BLaER1 (cell line): ENCODE measurements around the gene RTN4R.
A peak's percentile ranks its signal among the peaks of the same experiment; 100 is the strongest.

Source experiments
- H3K27ac ChIP-seq: shearing (Covaris generic); formaldehyde crosslinking; 2 replicates; pipeline ENCODE4 v1.8.1; 2022
- H3K27me3 ChIP-seq: shearing (Covaris generic); formaldehyde crosslinking; 2 replicates; pipeline ENCODE4 v1.8.1; 2022
- H3K36me3 ChIP-seq: shearing (Covaris generic); formaldehyde crosslinking; 2 replicates; pipeline ENCODE4 v1.8.1; 2022
- H3K4me1 ChIP-seq: shearing (Covaris generic); formaldehyde crosslinking; 2 replicates; pipeline ENCODE4 v1.8.1; 2022
- H3K4me2 ChIP-seq: shearing (Covaris generic); formaldehyde crosslinking; 2 replicates; pipeline ENCODE4 v1.8.1; 2022
- H3K4me3 ChIP-seq: shearing (Covaris generic); formaldehyde crosslinking; 2 replicates; pipeline ENCODE4 v1.8.1; 2022
- H3K9ac ChIP-seq: shearing (Covaris generic); formaldehyde crosslinking; 2 replicates; pipeline ENCODE4 v1.8.1; 2022
- H3K9me3 ChIP-seq: shearing (Covaris generic); formaldehyde crosslinking; 2 replicates; pipeline ENCODE4 v1.8.1; 2022
- H4K20me1 ChIP-seq: shearing (Covaris generic); formaldehyde crosslinking; 2 replicates; pipeline ENCODE4 v1.8.1; 2022
- Cebpa-rat ChIP-seq: shearing (Covaris generic); IDR thresholded peaks from 2 replicates; pipeline ENCODE4 v1.8.1; 2022

Gene RTN4R

GRCh38 chr22:20207277-20208025 is 60.7 kb downstream of the RTN4R start:
- H3K27me3 ChIP-seq: no peaks in the 10 kb centered on the region
- peak overlapping the region; percentile 91 for H3K9ac ChIP-seq
- H3K27ac ChIP-seq: peak overlapping the region; percentile 91
- no peaks in the 10 kb centered on the region for H4K20me1 ChIP-seq
- H3K4me1 ChIP-seq: peaks cover 96% of the 10 kb centered on the region
- peak overlapping the region; percentile 74 for H3K4me3 ChIP-seq
- no peaks in the 10 kb centered on the region for H3K9me3 ChIP-seq
- no peak for TF ChIP-seq Cebpa-rat
- H3K4me2 ChIP-seq: peak overlapping the region; percentile 99
- H3K36me3 ChIP-seq: no peaks in the 10 kb centered on the region

DNA sequence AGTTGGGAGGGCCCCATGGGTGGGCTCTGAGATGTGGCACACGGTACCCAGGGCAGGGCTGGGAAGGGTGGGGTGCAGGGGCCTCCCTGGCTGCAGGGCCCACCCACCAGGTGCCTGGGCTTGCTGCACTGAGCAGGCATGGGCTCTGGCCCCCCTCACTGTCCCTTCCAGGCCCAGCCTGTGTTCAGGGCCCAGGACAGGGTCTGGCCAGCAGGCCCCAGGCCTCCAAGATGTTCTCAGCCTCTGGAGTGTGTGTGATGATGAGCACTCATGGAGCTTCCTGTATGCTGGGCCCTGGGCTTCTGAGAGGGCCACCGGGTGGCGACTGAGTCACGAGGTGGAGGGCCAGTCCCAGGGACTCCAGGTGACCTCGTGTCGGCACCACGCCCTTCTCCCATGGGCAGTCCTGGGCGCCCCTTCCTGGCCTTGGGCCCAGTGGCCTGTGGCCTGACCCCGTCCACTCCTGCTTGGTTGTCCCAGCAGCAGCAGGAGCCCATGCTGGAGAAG is 61.4 kb downstream of the RTN4R start:
- TF ChIP-seq Cebpa-rat: no peak
- peaks cover 96% of the 10 kb centered on the region for H3K4me1 ChIP-seq
- peak overlapping the region; percentile 91 for H3K9ac ChIP-seq
- no peaks in the 10 kb centered on the region for H4K20me1 ChIP-seq
- no peaks in the 10 kb centered on the region for H3K27me3 ChIP-seq
- H3K4me3 ChIP-seq: peak overlapping the region; percentile 74
- H3K36me3 ChIP-seq: no peaks in the 10 kb centered on the region
- H3K4me2 ChIP-seq: peak overlapping the region; percentile 99
- H3K27ac ChIP-seq: peak overlapping the region; percentile 91
- no peaks in the 10 kb centered on the region for H3K9me3 ChIP-seq

GRCh38 chr22:20205964-20206708 is 62.0 kb downstream of the RTN4R start:
- Histone ChIP-seq H3K4me2 (peak overlapping the region; percentile 99), H3K27ac (peak overlapping the region; percentile 91), H3K4me1 (peaks cover 94% of the 10 kb centered on the region), H3K9ac (peak overlapping the region; percentile 91), H3K27me3 (no peaks in the 10 kb centered on the region), H3K9me3 (no peaks in the 10 kb centered on the region), H4K20me1 (no peaks in the 10 kb centered on the region), H3K4me3 (peak overlapping the region; percentile 74), H3K36me3 (no peaks in the 10 kb centered on the region)
- TF ChIP-seq Cebpa-rat: no peak

GRCh38 chr22:20205464-20205963 is 62.6 kb downstream of the RTN4R start:
- peak overlapping the region; percentile 91 for H3K27ac ChIP-seq
- H3K4me2 ChIP-seq: peak overlapping the region; percentile 99
- no peak for TF ChIP-seq Cebpa-rat
- H3K9ac ChIP-seq: peak overlapping the region; percentile 12; the same call in 1 of the 2 replicates
- H3K4me1 ChIP-seq: peaks cover 94% of the 10 kb centered on the region
- no peaks in the 10 kb centered on the region for H4K20me1 ChIP-seq
- no peaks in the 10 kb centered on the region for H3K27me3 ChIP-seq
- no peak overlapping the region for H3K4me3 ChIP-seq
- no peaks in the 10 kb centered on the region for H3K9me3 ChIP-seq
- H3K36me3 ChIP-seq: no peaks in the 10 kb centered on the region

DNA sequence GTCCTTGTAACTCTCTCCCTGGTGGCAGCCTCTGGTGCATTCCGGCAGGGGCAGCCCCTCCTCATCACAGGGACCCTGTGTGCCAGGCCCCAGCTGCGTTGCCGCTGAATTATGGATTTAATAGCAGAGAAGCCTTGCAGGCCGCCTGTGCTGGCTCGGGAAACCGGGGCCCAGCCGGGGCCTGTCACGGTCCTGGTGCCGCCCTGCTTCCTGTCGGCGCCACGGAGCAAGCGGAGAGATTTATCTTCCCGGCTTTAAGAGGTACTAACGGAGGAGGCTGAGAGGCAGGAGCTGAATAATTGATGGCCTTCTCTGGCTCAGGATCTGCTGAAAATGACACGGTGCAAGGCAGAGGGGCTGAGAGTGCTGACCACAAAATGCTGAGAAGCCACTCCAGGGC is 63.3 kb downstream of the RTN4R start:
- Histone ChIP-seq H3K4me1 (peaks cover 93% of the 10 kb centered on the region), H3K27me3 (no peaks in the 10 kb centered on the region), H3K9ac (peak overlapping the region; percentile 12; the same call in 1 of the 2 replicates), H3K36me3 (no peaks in the 10 kb centered on the region), H3K27ac (peak overlapping the region; percentile 91), H3K9me3 (no peaks in the 10 kb centered on the region), H3K4me2 (peak overlapping the region; percentile 99), H4K20me1 (no peaks in the 10 kb centered on the region), H3K4me3 (no peak overlapping the region)
- no peak for TF ChIP-seq Cebpa-rat

DNA sequence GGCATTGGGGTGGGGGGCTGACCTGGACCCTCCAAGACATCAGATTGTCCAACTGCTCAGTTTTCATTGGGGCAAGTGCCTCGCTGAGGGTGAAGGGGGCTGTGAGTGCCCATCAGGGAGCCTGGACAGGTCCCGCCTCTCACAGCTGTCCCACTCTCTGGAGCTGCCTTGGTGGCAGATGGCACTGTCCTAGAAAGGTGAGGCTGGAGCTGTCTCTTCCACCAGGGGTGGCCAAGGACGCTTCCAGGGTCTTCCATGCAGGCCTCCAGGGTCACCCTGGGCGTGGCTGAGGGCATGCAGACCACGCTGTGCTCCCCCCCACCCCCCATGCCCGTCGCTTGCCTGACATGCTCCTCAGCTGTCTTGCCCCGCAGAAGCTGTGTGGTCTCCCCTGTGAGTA is 63.8 kb downstream of the RTN4R start:
- peak overlapping the region; percentile 91 for H3K27ac ChIP-seq
- no peaks in the 10 kb centered on the region for H3K36me3 ChIP-seq
- H3K9ac ChIP-seq: 0 out of 2 replicates have a peak overlapping the region, but pooled peaks have one; percentile 9
- no peak for TF ChIP-seq Cebpa-rat
- H3K4me2 ChIP-seq: peak overlapping the region; percentile 99
- H4K20me1 ChIP-seq: no peaks in the 10 kb centered on the region
- H3K4me3 ChIP-seq: no peak overlapping the region
- H3K9me3 ChIP-seq: no peaks in the 10 kb centered on the region
- H3K27me3 ChIP-seq: no peaks in the 10 kb centered on the region
- peaks cover 90% of the 10 kb centered on the region for H3K4me1 ChIP-seq

DNA sequence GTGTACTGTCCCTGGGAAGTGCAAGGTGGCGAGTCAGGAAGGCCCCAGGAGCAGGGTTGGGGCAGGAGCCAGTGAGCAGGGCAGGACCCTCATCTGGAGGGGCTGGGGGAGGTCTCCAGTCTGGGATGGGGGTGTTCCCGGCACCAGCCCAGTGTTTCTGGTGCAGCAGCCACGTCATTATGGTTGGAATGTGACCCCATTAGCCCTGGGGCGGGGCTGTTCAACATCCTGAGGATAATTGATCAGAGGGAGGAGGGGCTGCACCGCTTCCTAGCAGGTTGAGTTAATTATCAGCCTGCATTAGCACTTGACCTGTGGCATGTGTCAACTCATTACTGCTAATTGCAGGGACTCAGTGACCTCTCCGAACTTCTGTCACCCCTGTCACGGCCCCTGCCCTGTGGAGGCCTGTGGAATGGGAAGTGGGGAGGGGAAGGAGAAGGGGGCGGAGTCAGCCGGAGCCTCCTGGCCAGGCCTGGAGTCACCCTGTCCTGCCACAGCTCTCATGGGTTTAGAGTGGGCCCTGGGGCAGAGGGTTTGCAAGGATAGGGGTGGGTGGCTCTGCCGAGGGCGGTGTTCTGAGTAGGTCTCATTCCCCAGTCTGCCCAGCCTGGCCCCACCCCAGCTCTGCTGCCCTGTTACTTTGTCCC is 64.4 kb downstream of the RTN4R start:
- Histone ChIP-seq H4K20me1 (no peaks in the 10 kb centered on the region), H3K4me3 (no peak overlapping the region), H3K4me1 (peaks cover 84% of the 10 kb centered on the region), H3K27ac (peak overlapping the region; percentile 91), H3K27me3 (no peaks in the 10 kb centered on the region), H3K9me3 (no peaks in the 10 kb centered on the region), H3K9ac (0 out of 2 replicates have a peak overlapping the region, but pooled peaks have one; percentile 9), H3K36me3 (no peaks in the 10 kb centered on the region), H3K4me2 (peak overlapping the region; percentile 99)
- no peak for TF ChIP-seq Cebpa-rat

GRCh38 chr22:20203142-20203551 is 65.0 kb downstream of the RTN4R start:
- Histone ChIP-seq H3K4me1 (peaks cover 79% of the 10 kb centered on the region), H3K4me3 (no peak overlapping the region), H3K4me2 (no peak overlapping the region; the same call in 1 of the 2 replicates), H3K36me3 (no peaks in the 10 kb centered on the region), H4K20me1 (no peaks in the 10 kb centered on the region), H3K27ac (peak overlapping the region; percentile 91; the same call in 1 of the 2 replicates), H3K9ac (no peak overlapping the region), H3K9me3 (no peaks in the 10 kb centered on the region), H3K27me3 (no peaks in the 10 kb centered on the region)
- no peak for TF ChIP-seq Cebpa-rat

DNA sequence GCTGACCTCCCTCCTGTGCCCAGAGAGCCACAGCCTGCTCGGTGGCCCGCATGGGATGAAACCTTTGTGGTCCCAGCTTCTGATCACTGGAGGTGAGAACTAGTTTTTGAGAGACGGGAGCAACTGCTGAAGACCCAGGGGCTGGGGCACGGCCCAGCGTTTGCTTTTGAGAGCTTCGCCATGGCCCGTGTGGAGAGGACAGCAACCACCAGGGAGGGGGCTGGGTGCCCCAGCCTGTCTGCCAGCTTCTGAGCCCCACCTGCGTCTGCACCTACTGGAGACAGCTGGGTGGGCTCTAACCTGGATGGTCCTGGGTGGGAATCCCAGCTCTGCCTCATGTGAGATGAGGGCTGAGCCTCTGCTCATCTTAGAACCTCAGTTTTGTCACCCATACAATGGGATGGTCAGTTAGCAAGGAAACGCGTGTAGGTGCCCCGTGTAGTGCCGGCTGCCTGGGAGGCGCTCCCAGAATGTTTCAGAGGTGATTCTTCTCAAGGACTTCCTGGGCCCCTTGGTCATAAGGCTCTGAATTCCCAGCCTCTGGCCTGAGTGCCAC is 66.2 kb downstream of the RTN4R start:
- Histone ChIP-seq H3K9ac (no peak overlapping the region), H3K27ac (0 out of 2 replicates have a peak overlapping the region, but pooled peaks have one; percentile 91), H4K20me1 (no peaks in the 10 kb centered on the region), H3K4me2 (peak overlapping the region; percentile 40), H3K9me3 (no peaks in the 10 kb centered on the region), H3K27me3 (no peaks in the 10 kb centered on the region), H3K4me3 (no peak overlapping the region), H3K36me3 (no peaks in the 10 kb centered on the region), H3K4me1 (peaks cover 67% of the 10 kb centered on the region)
- no peak for TF ChIP-seq Cebpa-rat
